ENCODE data around the gene CLASP2.

DNA sequence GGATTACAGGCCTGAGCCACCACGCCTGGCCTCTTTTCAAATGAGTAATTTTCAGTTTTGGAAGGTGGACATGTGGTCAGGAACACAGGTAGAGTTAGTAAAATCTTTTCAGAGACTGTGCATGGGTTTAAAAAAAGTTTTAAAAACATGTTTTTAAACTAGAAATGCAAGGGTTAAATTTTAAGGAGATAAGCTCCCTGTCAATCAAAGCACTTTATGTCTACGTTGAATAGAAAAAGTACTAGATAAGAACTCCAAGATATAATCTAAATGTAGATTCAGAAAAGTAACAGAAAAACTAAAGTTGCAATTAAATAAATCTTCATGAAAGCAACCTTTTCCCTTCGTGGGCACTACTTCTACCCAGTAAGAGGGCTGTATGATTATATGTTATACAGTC, 131.7 kb downstream of the CLASP2 start:
- no peak for TF ChIP-seq POLR2A (IDR thresholded peaks at IDR 0.05)
- TF ChIP-seq, protein P1, sequence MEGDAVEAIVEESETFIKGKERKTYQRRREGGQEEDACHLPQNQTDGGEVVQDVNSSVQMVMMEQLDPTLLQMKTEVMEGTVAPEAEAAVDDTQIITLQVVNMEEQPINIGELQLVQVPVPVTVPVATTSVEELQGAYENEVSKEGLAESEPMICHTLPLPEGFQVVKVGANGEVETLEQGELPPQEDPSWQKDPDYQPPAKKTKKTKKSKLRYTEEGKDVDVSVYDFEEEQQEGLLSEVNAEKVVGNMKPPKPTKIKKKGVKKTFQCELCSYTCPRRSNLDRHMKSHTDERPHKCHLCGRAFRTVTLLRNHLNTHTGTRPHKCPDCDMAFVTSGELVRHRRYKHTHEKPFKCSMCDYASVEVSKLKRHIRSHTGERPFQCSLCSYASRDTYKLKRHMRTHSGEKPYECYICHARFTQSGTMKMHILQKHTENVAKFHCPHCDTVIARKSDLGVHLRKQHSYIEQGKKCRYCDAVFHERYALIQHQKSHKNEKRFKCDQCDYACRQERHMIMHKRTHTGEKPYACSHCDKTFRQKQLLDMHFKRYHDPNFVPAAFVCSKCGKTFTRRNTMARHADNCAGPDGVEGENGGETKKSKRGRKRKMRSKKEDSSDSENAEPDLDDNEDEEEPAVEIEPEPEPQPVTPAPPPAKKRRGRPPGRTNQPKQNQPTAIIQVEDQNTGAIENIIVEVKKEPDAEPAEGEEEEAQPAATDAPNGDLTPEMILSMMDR (IDR thresholded peaks at IDR 0.05 in 4 of 5, conservative IDR thresholded peaks at IDR 0.05 in 1 of 5): no peak
